Duodenal mucosa (tissue), 2 donors: ENCODE results near the gene PLCB1.

ENCODE experiments used
- H3K27ac ChIP-seq: one replicate; pipeline ENCODE4 v1.7.0; 2013; ENCODE audit warnings: low read depth, low read length
- H3K27me3 ChIP-seq, 2 donors: one replicate each; pipeline ENCODE4 v1.7.0; 2013; ENCODE audit warnings: low read length in 2 of 2, control low read depth in 1 of 2; ENCODE audit not compliant: insufficient read depth in 2 of 2, control insufficient read depth in 1 of 2
- H3K36me3 ChIP-seq, 2 donors: one replicate each; pipeline ENCODE4 v1.7.0; 2013; ENCODE audit warnings: low read length in 2 of 2, control low read depth in 1 of 2; ENCODE audit not compliant: insufficient read depth in 2 of 2, control insufficient read depth in 1 of 2
- H3K4me1 ChIP-seq, 2 donors: one replicate each; pipeline ENCODE4 v1.7.0; 2013; ENCODE audit warnings: low read length in 2 of 2, control low read depth in 1 of 2; ENCODE audit not compliant: insufficient read depth in 2 of 2, control insufficient read depth in 1 of 2
- H3K4me3 ChIP-seq, 2 donors: one replicate each; pipeline ENCODE4 v1.7.0; 2013; ENCODE audit warnings: low read length in 2 of 2, low read depth in 1 of 2
- H3K9ac ChIP-seq, 2 donors: one replicate each; pipeline ENCODE4 v1.7.0; 2013; ENCODE audit warnings: low read length in 2 of 2, low read depth in 1 of 2
- H3K9me3 ChIP-seq, 2 donors: one replicate each; pipeline ENCODE4 v1.7.0; 2013; ENCODE audit warnings: low read length in 2 of 2, control low read depth in 1 of 2; ENCODE audit not compliant: control insufficient read depth in 1 of 2

Gene PLCB1

DNA sequence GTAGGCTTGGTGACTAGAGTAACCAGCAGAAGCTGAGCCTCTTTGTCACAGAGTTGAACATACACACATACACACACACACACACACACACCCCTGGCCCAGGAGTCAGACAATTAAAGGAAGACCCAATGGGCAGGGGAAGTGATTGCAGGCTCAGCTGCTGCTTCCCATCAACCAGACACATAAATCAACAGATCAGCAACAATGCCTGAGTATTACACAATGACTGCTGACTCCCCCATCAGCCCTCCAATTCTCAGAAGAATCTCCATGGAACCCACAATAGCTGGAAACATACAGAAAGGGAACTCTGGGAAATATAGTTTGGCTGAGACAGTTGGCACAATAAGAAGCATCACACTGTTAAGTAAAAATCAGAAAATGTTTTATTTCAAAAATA, 666.4 kb downstream of the PLCB1 start:
- no peak overlapping the region for H3K9ac ChIP-seq
- no peak overlapping the region for H3K4me3 ChIP-seq
- H3K27ac ChIP-seq = no peak overlapping the region

GRCh38 chr20:8800089-8800488, 668.0 kb downstream of the PLCB1 start:
- H3K36me3 ChIP-seq = no peaks in the 10 kb centered on the region
- no peak overlapping the region for H3K27ac ChIP-seq
- H3K9me3 ChIP-seq = no peaks in the 10 kb centered on the region
- H3K27me3 ChIP-seq = no peaks in the 10 kb centered on the region
- H3K9ac ChIP-seq = no peak overlapping the region
- H3K4me3 ChIP-seq = no peak overlapping the region
- no peaks in the 10 kb centered on the region for H3K4me1 ChIP-seq

More for the DNA sequence above, 666.4 kb downstream of the PLCB1 start:
- Histone ChIP-seq H3K4me1 (no peaks in the 10 kb centered on the region), H3K9me3 (no peaks in the 10 kb centered on the region), H3K27me3 (no peaks in the 10 kb centered on the region), H3K36me3 (no peaks in the 10 kb centered on the region)

DNA sequence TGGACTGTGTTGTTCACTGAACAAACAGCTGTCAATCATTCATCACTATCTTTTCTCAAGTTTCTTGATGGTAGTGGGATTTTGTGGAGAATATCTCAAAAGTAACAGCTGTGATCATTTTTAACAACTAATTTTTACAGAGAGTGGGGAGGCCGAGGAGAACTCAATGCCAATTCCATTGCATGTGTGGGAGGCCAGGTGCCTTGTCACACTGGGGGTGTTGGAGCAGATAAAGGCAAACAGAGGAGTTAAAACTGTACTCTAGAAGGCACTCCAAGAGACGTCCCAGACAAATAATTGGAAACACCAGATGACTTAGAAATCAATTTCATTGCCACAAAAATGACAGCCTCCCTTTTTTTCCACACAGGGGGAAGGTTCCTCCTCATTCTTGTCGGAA, 669.6 kb downstream of the PLCB1 start:
- Histone ChIP-seq H3K4me1 (no peaks in the 10 kb centered on the region), H3K4me3 (no peak overlapping the region), H3K27me3 (no peaks in the 10 kb centered on the region), H3K36me3 (no peaks in the 10 kb centered on the region), H3K27ac (no peak overlapping the region), H3K9ac (no peak overlapping the region), H3K9me3 (no peaks in the 10 kb centered on the region)

DNA sequence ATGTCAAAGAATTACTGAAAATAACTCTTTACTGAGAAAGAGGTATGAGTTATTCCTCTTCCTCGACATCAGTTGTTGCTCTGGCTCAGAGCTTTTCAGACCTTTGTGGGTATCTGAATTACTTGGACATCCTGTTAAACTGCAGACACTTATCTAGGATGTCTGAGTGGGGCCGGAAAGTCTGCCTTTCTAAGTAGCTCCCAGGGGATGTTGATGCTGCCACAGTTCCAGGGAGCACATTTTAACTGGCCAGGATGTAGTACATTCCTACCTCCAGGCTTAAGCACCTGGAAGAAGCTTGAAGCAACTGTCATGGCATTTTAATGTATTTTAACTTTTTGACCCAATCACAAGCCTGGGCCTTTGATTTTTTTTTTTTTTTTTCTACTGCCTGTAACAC, 671.0 kb downstream of the PLCB1 start:
- Histone ChIP-seq H3K27ac (no peak overlapping the region), H3K4me1 (no peaks in the 10 kb centered on the region), H3K36me3 (no peaks in the 10 kb centered on the region), H3K9ac (no peak overlapping the region), H3K27me3 (no peaks in the 10 kb centered on the region), H3K9me3 (no peaks in the 10 kb centered on the region), H3K4me3 (no peak overlapping the region)

DNA sequence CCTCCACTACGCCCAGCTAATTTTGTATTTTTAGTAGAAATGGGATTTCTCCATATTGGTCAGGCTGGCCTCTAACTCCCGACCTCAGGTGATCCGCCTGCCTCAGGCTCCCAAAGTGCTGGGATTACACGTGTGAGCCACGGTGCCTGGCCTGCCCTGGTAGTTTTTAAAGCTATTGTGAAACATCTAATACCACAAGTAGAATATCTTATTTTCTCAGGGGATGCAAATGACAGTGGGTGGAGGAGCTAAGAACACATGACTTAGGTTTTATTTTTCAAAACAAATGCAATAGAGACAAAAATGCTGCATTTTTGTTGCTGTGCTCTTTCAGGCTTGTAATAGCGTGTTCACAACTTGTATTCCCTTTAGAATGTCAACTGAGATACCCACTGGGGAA, 671.9 kb downstream of the PLCB1 start:
- Histone ChIP-seq H3K4me3 (no peak overlapping the region), H3K9ac (no peak overlapping the region), H3K9me3 (no peaks in the 10 kb centered on the region), H3K4me1 (no peaks in the 10 kb centered on the region), H3K27me3 (no peaks in the 10 kb centered on the region), H3K36me3 (no peaks in the 10 kb centered on the region), H3K27ac (no peak overlapping the region)

DNA sequence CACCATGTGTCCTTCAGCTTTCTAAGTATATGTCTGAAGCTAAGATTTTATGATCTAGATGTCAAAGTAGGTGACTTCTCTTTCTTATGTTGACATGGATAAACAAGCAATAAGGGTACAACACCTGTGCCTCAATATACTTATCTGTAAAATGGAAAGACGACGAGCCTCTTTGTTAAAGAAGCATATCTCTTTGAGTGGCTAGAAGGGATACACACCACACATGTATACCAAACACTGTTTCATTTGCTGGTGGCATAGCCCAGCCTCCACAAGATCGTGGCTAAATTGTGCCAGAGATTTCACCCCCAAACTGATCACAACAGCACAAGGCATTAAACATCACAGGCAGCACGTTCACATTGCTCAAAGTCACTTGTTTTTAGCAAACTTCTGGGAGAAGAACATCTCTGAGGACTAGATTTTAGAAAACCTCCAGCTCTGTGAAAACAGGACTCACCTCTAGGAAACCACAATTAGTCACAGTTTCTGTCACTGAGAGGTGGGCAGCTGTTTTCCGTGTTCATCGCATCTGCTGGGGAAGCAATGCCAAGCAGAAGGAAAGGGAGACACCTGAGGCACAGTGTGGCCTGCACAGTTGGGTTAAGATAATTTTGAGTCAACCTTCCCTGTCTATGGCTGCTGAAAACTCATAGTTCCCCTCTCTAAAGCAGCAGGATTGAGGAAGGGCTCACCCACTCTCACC, 673.8 kb downstream of the PLCB1 start:
- Histone ChIP-seq H3K27me3 (no peaks in the 10 kb centered on the region), H3K27ac (no peak overlapping the region), H3K36me3 (no peaks in the 10 kb centered on the region), H3K4me3 (no peak overlapping the region), H3K9me3 (no peaks in the 10 kb centered on the region), H3K4me1 (peaks cover 0 to 9% of the 10 kb centered on the region in 2 donors), H3K9ac (no peak overlapping the region)

DNA sequence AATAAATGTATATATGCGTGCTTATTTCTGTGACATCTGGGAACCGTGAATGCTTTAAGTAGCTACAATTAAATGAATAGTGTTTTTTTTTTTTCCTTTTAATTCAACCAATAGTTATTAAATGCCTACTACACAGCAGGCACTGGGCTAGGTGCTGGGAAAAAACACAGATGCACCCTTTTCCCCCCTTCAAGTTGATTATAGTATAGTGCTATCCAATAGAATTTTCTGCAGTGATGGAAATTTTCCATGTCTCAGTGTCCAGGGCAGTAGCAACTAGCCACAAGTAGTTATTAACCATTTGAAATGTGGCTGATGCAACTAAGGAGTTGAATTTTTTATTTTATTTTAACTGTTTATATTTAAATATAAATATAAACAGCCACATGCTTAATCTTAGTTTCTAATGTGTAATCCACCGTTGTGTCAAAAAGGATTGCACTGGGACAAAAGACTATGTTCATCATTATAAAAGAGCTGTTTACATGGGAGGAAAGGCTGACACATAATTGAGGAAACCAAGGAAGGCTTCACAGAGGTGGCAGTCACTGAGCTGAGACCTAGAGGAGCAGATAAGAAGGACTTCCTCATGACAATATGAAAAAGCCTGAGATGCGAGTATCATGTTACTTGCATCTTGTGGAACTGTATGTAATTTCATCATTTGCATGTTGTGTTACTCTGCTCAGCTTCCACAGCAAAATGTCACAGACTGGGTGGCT, 675.6 kb downstream of the PLCB1 start:
- no peak overlapping the region for H3K4me3 ChIP-seq
- H3K27ac ChIP-seq = no peak overlapping the region
- no peaks in the 10 kb centered on the region for H3K36me3 ChIP-seq

GRCh38 chr20:8808202-8808535, 676.1 kb downstream of the PLCB1 start:
- Histone ChIP-seq H3K27ac (no peak overlapping the region), H3K36me3 (no peaks in the 10 kb centered on the region), H3K4me3 (no peak overlapping the region), H3K9ac (no peak overlapping the region), H3K9me3 (no peaks in the 10 kb centered on the region), H3K27me3 (no peaks in the 10 kb centered on the region), H3K4me1 (peaks cover 0 to 9% of the 10 kb centered on the region in 2 donors)

More for the DNA sequence above, 675.6 kb downstream of the PLCB1 start:
- H3K9me3 ChIP-seq = no peaks in the 10 kb centered on the region
- peaks cover 0 to 9% of the 10 kb centered on the region in 2 donors for H3K4me1 ChIP-seq
- H3K27me3 ChIP-seq = no peaks in the 10 kb centered on the region
- no peak overlapping the region for H3K9ac ChIP-seq

DNA sequence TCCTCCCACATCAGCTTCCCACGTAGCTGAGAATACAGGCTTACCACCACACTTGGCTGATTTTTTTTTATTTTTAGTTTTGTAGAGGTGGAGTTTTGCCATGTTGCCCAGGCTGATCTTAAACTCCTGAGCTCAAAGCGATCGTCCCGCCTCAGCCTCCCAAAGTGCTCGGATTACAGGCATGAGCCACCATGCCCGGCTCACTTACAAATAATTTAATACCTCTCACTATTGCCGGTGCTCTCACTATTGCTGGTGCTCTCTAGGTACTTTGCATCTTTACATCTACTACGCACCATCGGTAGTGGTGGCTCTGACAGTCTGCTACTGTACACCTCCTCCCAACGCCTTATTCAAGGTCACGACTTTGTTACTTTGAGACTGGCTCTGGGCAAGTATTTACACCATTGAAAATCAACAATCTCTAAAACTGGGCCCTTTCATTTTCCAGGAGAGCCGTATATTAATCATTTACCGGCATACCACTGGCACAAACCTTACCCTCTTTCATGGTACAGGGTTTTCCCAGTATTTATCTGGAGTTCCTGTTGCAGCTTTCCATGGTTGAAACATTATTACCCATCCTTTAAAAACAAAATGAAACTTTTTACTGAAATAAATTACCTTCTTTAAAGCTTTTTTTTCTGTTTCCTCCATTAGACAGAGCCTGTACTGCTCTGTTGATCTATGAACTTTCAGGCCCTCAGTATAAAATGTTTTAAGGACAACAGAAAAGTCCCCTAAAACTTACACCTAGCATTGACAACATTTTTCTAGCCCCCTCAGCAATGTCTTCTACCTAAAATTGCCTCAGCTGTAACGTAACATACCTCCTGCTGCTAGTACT, 677.3 kb downstream of the PLCB1 start:
- H3K4me3 ChIP-seq = no peak overlapping the region
- H3K27ac ChIP-seq = no peak overlapping the region
- H3K9ac ChIP-seq = no peak overlapping the region
- peaks cover 0 to 9% of the 10 kb centered on the region in 2 donors for H3K4me1 ChIP-seq
- H3K36me3 ChIP-seq = no peaks in the 10 kb centered on the region
- no peaks in the 10 kb centered on the region for H3K27me3 ChIP-seq
- no peaks in the 10 kb centered on the region for H3K9me3 ChIP-seq
